Measurements from ENCODE around the gene EWSR1.

The EWSR1 gene

GRCh38 chr22:29323641-29324040 is 55.6 kb downstream of the EWSR1 start:
- TF ChIP-seq ZNF391 (tag by site-specific recombination; IDR thresholded peaks at IDR 0.05; ENCODE audit: borderline replicate concordance, low read depth) (no peak), PRDM10 (tag by site-specific recombination; IDR thresholded peaks at IDR 0.05) (no peak), KLF16 (tag by site-specific recombination; IDR thresholded peaks at IDR 0.05) (no peak), ZNF76 (tag by site-specific recombination; IDR thresholded peaks at IDR 0.05; ENCODE audit: borderline replicate concordance, low read depth) (no peak), ZBTB49 (tag by site-specific recombination; IDR thresholded peaks at IDR 0.05; ENCODE audit: low read depth) (no peak), TRIM28 (IDR thresholded peaks at IDR 0.05; ENCODE audit: borderline replicate concordance, low read length) (no peak), INSM2 (tag by site-specific recombination; IDR thresholded peaks at IDR 0.05) (no peak), AEBP2 (tag by site-specific recombination; IDR thresholded peaks at IDR 0.05; ENCODE audit: borderline replicate concordance) (no peak), ZNF274 (IDR thresholded peaks at IDR 0.05; ENCODE audit: low read length) (no peak), ZNF274 (tag by site-specific recombination; IDR thresholded peaks at IDR 0.05; ENCODE audit: borderline replicate concordance) (no peak)
- no peak overlapping the region for H3K4me3 ChIP-seq (ENCODE audit: low read depth, low read length)
- H3K9me3 ChIP-seq (ENCODE audit: control insufficient read depth, insufficient read depth, low read depth, low read length): no peaks in the 10 kb centered on the region
- H3K27ac ChIP-seq (ENCODE audit: extremely low read depth, low read depth, low read length): no peak overlapping the region
- H3K36me3 ChIP-seq (ENCODE audit: control insufficient read depth in 2 of 2, insufficient read depth in 1 of 2, low read length in 2 of 2): peaks cover 0 to 30% of the 10 kb centered on the region in 2 experiments; a peak in 2 of 3 replicates
- no peaks in the 10 kb centered on the region for H3K4me1 ChIP-seq (ENCODE audit: control insufficient read depth, insufficient read depth, low read length)
- CTCF ChIA-PET: interaction anchor here (0.6 to 1.9 kb wide), 2 partner anchors 11 to 17 kb away, joined by 3 to 4 read pairs; partner anchors contain the start of gene GAS2L1
- POLR2A ChIA-PET: no interaction called here

- Histone ChIP-seq H3K27ac (ENCODE audit: extremely low read depth, low read depth, low read length) (no peak overlapping the region), H3K4me3 (ENCODE audit: low read depth, low read length) (no peak overlapping the region), H3K36me3 (ENCODE audit: control insufficient read depth in 2 of 2, insufficient read depth in 1 of 2, low read length in 2 of 2) (peaks cover 0 to 47% of the 10 kb centered on the region in 2 experiments; a peak in 2 of 3 replicates), H3K4me1 (ENCODE audit: control insufficient read depth, insufficient read depth, low read length) (no peaks in the 10 kb centered on the region), H3K9me3 (ENCODE audit: control insufficient read depth, insufficient read depth, low read depth, low read length) (no peaks in the 10 kb centered on the region)
- ChIA-PET POLR2A (no interaction called here), CTCF (interaction anchor here (0.8 to 1.1 kb wide), 2 partner anchors 13 to 15 kb away, joined by 3 read pairs; no protein-coding TSS in a partner anchor)
- TF ChIP-seq ZBTB20 (tag by site-specific recombination; IDR thresholded peaks at IDR 0.05) (no peak), ZNF704 (tag by site-specific recombination; IDR thresholded peaks at IDR 0.05) (no peak), HOXA7 (CRISPR knock-in tag; IDR thresholded peaks at IDR 0.05; ENCODE audit: borderline replicate concordance) (no peak), ZNF707 (tag by site-specific recombination; IDR thresholded peaks at IDR 0.05) (no peak), ZNF311 (tag by site-specific recombination; IDR thresholded peaks at IDR 0.05; ENCODE audit: borderline replicate concordance) (no peak), ZBTB17 (tag by site-specific recombination; IDR thresholded peaks at IDR 0.05) (no peak), ZNF404 (tag by site-specific recombination; IDR thresholded peaks at IDR 0.05) (no peak), ZNF18 (tag by site-specific recombination; IDR thresholded peaks at IDR 0.05) (no peak), ZNF366 (tag by site-specific recombination; conservative IDR thresholded peaks at IDR 0.05) (no peak), ZNF211 (tag by site-specific recombination; IDR thresholded peaks at IDR 0.05; ENCODE audit: low read depth) (no peak), ZNF544 (tag by site-specific recombination; IDR thresholded peaks at IDR 0.05) (no peak), REPIN1 (tag by site-specific recombination; IDR thresholded peaks at IDR 0.05; ENCODE audit: low read depth) (no peak)
These were observed 57.3 kb downstream of the EWSR1 start for GRCh38 chr22:29325356-29325755.

All from HEK293 (cell line).